HG02678 (cell line): ENCODE data around the gene CAPN13.

Source experiments
- ATAC-seq: cut with Tn5 transposase; IDR thresholded peaks from one replicate; pipeline ENCODE4 v1.9.1; 2021; ENCODE audit warnings: mild to moderate bottlenecking, moderate library complexity; ENCODE audit not compliant: unreplicated experiment

Gene CAPN13, protein sequence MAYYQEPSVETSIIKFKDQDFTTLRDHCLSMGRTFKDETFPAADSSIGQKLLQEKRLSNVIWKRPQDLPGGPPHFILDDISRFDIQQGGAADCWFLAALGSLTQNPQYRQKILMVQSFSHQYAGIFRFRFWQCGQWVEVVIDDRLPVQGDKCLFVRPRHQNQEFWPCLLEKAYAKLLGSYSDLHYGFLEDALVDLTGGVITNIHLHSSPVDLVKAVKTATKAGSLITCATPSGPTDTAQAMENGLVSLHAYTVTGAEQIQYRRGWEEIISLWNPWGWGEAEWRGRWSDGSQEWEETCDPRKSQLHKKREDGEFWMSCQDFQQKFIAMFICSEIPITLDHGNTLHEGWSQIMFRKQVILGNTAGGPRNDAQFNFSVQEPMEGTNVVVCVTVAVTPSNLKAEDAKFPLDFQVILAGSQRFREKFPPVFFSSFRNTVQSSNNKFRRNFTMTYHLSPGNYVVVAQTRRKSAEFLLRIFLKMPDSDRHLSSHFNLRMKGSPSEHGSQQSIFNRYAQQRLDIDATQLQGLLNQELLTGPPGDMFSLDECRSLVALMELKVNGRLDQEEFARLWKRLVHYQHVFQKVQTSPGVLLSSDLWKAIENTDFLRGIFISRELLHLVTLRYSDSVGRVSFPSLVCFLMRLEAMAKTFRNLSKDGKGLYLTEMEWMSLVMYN

DNA sequence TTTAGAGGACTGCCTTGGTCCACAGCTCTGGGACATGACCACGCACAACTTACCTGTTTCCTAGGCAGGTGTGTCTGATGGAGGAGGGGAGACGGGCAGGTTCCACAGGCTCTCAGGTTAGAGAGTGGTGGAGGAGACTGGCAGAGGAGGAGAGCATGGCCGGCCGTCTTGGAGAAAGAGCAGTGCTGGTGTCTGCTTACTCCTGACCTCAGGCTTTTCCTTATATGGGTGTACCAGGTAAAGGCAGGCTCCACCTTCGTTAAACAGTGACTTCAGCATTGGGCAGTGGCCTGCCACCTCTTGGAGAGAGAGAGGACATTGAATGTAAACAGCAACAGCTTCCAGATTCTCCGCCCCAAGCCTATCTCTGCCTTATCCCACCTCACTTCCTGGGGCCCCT is at the start of gene CAPN13:
TSS of gene CAPN13 (minus strand) at position 198 of the 400 bp plus-strand sequence. CDS start 20,121 bp downstream, outside the sequence.
- ATAC-seq, result no peak

GRCh38 chr2:30847841-30848240 is 40.6 kb upstream of the CAPN13 start:
- no peak for ATAC-seq

GRCh38 chr2:30847329-30847728 is 40.1 kb upstream of the CAPN13 start:
- ATAC-seq, result no peak

DNA sequence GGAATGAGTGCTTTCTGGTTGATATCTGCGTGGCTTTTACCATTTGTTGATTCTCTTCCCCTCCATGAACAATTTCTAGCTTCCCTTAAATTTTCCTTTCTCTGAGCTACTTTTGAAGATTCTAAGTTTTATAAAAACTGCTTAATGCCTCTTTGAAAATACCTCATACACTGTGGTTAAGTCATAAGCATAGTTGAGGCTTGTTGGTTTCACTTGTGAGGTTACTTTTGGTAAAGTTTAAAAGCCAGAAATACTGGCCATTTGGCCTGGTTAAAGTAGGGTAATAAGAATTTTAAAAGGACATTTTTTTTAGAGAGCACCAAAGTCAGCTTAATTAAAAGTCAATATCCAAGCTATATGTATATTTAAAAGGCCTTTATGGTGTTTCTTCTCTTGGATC is 21.3 kb upstream of the CAPN13 start:
- no peak for ATAC-seq

GRCh38 chr2:30826916-30827315 is 19.7 kb upstream of the CAPN13 start:
- ATAC-seq, result no peak

DNA sequence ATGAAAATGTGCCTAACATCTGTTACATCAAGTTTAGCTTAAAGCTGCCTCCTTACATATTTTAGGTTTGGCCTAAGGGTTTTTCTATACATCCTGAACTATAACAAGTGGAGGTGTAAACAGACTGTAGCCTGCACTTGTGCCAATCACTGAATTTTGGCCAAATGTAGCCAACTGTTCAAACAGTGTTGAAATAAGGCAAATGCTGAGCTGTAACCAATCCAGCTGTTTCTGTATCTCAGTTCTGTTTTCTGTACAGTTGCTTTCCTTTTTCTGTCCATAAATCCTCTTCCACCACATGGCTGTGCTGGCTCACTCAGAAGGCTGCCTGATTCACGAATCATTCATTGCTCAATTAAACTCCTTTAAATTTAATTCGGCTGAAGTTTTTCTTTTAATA is 19.2 kb upstream of the CAPN13 start:
- ATAC-seq, result no peak

GRCh38 chr2:30823452-30823851 is 16.2 kb upstream of the CAPN13 start:
- ATAC-seq, result no peak

DNA sequence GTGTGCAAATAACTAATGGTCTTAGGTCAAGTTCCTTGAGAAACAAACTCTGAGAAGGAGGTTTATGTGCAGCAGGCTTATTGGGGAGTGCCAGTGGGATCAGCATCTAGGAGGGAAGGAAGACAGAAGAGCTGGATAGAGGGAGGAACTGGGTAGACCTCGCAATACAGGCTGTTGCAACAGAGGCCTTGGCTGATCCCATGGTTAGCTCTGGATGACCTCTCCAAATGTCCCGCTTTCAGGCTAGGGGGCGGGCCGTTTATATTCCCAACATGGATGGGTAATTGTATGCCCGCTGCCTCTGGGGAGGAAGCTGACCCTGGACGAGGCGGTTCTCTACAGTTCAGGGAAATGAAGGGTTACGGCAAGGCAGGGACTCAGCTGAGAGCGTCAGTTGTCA is 14.7 kb upstream of the CAPN13 start:
- ATAC-seq, result no peak

DNA sequence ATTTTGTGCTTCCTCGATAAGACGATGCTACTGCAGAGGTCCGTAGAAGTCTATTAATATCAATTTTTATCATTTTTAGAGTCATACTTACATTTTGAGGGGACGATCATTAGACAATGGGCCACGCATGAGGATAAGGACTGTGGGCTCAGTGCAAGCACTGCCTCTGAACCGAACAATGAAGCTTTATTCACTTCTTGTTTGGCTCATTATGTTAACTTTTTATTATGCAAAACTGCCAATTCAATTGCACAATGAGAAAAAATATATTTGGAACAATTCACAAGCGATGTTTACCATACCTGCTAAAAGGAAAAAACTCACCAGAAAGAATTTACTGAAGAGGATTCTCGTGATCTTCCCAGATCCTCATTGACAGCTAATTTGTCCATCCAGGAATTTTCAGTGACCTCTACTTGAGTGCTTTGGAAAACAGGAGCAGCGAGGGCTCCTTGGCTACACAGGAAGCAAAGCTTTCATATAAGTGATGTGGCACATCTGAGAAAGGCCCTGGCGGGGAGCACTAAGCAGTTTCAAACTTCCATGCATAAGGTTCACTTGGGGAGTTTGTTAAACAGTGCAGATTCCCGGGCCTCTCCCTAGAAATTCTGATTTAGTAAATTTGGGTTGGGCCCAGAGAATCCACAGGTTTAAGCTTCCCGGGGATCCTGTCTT is 13.3 kb upstream of the CAPN13 start:
- ATAC-seq, result no peak

GRCh38 chr2:30809938-30810337 is 2.7 kb upstream of the CAPN13 start:
- ATAC-seq, result no peak

DNA sequence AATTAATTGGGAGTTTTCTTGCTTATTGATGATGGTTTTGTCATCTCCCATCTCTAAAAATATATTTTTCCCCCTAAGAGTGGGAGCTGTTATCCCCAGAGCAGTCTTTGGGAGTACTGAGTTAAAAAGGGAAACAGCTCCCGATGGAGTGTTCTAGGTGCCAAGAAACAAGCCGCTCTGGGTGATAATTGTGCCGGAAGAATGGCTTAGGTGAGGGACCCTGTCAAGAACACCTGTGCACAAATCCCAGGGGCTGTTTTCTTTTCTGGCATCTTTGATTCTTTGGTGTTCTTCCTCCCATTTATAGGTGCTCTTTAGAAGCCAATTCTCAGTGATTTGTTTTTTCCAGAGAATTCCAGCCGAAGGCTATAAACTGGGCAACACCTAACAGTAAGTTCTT is 1.4 kb upstream of the CAPN13 start:
- ATAC-seq, result no peak

- ATAC-seq, result no peak
These were observed 4.0 kb downstream of the CAPN13 start for GRCh38 chr2:30803281-30803680.

GRCh38 chr2:30802611-30803010 is 4.6 kb downstream of the CAPN13 start:
- no peak for ATAC-seq

DNA sequence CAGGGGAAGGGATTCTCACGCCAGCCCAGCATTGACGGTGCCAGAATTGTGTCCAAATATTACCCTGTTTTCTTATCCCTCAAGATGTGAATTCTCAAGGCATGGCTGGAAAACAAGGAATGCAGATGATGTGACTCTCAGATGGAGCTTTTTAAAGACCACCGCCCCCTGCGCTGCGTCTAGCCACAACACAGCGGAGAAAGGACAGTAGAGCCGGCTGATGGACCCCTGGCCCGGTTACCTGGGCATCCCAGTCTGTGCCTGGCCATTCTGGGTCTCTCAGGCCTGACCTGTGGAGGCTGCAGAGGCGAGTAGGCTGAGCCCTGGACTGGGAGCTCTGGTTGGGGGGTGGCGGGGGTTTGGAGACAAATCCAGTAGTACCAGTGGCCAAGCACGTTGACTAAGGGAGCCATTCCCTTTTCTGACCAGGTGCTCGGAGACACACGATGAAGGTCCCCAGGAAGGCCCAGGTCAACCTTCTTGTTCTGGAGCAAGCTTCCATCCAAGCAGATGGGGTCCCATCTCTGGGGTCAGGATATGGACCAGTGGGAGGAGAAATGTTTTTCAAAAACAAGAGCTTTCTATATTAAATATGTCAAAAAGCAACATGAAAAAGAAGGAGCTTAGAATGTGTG is 5.3 kb downstream of the CAPN13 start:
- ATAC-seq, result no peak

- ATAC-seq, result no peak
These were observed 7.1 kb downstream of the CAPN13 start for GRCh38 chr2:30800159-30800558.

DNA sequence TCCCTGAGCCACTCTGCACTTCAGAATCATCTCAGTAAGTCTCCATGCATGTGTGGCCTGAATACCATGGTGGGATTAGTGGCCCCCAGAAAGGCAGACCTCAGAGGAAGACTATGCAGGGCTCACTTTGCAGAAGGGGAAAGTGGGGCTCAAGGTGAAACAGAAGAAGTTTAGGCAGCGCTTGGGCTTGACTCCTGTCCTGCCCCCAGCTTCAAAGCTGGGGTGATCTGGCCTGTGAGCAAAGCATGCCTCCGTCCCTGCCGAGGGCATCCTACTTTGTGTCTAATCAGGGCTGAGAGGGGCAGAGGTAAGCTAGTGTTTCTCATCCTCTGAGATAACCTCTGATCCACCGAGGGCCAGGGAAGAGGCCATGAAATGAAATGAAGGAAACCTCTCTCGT is 7.9 kb downstream of the CAPN13 start:
- ATAC-seq, result no peak

DNA sequence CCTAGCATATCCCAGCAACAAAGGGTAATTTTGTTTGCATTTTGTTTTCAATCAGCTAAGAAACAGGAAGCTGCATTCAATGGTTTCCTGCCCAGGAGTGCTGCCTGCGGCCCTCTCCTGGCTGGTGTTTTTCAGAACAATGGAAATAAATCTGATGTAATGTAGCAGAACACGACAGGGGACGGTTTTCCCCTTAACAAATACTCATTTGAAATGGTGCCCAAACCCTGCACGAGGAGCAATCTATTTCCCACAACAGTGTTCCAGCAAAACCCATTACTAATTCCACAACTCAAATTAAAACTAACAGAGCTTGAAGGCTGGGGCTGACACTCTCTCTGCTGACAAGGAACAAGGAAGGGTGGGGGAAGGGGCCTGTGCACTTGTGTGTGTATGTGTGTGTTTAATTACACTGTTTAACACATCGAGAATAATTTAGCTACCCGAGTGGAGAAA is 8.7 kb downstream of the CAPN13 start:
- no peak for ATAC-seq

DNA sequence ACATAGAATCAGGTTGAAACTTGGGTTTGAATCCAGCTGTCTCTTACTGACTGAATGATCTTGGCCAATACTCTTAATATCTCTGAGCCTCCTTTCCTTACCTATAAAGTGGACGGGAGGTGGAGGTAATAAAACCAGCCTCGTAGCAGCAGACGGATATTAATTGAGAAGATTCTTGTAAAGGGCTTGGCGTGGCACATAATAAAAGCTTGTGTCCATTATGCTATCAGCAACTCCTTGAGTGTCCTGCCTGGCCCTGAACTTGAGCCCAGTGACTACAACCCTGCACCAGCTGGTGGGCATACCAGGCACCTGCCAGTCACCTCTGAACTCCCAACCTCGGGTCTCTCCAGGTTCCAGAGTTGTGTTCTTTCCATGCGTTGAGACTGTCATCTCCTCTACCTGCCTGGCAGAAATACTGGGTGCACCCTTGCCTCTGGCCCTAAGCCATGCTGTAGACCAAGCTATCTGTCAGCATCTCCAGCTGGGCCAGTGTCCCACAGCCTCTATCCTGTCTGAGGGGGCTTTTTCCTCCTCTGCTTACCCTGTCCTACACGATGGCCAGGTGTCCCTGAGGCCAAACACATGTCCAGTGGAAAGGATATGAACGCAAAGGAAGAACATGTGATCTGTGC is 9.7 kb downstream of the CAPN13 start:
- ATAC-seq, result no peak

DNA sequence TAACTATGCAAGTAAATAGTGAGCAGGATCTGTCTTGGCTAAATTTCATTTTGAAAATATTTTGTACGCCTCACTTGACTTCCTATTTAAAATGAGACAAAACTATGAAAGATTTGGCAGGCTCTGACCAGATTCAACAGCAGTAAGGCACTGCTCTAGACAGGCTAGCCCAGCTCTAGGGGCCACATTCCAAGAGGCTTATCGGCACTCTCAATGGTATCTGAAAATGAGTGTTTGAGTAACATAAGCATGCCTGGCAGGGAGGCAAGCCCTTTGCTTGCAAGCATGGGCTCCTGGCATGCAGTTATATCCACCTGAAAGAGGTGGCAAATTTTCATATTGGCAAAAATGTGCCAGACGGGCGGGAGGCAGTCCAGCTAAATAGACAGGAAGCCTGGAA is 10.5 kb downstream of the CAPN13 start:
- no peak for ATAC-seq

DNA sequence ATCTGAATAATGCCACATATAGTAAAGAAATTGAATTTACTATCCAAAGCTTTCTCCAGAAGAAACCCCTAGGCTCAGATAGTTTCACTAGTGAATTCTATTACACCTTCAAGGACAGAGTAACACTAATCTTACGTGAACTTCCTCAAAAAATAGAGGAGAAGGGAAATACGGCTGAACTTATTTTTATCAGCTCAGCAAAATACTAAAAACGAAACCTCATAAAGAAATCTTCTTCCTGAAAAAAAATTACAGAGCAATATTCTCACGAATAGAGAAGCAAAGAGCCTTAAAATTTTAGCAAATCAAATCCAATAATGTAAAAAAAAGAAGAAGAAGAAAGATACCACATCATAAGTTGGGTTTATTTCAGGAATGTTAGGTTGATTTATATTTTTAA is 14.7 kb downstream of the CAPN13 start:
- ATAC-seq, result no peak

DNA sequence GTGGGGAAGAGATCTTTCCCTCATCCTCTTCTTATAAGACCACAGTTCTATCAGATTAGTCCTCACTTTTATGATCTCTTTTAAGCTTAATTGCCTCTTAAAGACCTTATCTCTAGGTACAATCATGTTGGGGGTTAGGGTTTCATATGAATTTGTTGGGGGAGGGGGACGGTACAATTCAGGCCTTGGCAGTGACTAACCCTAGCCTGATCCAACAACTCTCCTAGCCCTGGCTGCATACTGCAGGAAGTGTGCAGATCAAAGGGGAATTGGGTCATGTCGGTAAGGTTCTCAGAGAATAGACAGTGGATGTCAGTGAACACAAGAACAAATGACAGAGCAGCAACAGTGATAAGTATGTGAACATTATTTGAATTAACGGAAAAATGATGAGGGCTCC is 16.4 kb downstream of the CAPN13 start:
- no peak for ATAC-seq
